GM19193 (cell line): ENCODE measurements around the gene NEK6.
A peak's percentile ranks its signal among the peaks of the same experiment; 100 is the strongest.

Source experiments
- POLR2A ChIP-seq: IDR thresholded peaks from 4 replicates; pipeline ENCODE4 v1.6.1; 2011; ENCODE audit not compliant: insufficient read depth, insufficient read length; ENCODE audit errors: extremely low read depth

Gene NEK6

GRCh38 chr9:124257844-124258606, at the start of gene NEK6:
TSS of gene NEK6 (plus strand) at chr9:124257949. CDS start at chr9:124301965, 44,016 bp downstream.
- TF ChIP-seq POLR2A, result peak; percentile 43

DNA sequence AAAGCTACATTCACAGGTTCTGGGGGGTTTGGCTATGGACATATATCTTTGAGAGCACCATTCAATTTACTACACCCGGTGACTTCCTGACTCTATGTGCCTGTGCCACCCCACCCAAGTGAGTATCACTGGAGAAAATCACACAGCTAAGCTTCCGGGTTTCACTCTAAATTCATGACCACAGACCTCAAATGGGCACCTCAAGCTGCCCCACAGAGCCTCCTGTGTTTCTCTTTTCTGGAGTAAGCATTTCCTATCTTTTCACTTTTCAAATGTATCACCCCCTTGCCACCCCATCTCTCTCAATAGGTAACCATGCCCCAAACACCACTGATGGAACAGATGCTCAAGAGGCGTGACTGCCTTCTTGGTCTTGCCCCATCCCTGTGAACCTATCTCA, 49.2 kb upstream of the NEK6 start:
- no peak for TF ChIP-seq POLR2A

GRCh38 chr9:124209279-124209678, 48.5 kb upstream of the NEK6 start:
- TF ChIP-seq POLR2A, result no peak

DNA sequence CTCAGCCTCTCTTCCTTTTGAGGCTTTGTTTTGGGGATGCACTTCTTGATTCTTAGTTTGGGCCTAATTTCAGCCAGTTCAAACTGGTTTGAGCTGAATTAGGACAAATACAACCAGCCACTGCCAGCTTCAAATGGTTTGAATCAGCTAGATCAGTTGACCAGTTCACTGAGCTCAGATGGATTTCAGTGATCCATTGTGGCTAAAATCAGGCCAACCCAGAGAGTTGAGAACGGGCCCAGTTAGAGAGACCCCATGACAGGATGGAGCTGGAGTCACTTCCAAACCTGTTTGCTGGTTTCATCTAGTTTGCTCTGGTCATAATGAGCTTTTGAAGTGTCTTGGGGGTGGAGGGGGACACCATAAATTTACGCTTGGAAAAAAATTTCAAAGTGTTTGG, 48.0 kb upstream of the NEK6 start:
- no peak for TF ChIP-seq POLR2A

DNA sequence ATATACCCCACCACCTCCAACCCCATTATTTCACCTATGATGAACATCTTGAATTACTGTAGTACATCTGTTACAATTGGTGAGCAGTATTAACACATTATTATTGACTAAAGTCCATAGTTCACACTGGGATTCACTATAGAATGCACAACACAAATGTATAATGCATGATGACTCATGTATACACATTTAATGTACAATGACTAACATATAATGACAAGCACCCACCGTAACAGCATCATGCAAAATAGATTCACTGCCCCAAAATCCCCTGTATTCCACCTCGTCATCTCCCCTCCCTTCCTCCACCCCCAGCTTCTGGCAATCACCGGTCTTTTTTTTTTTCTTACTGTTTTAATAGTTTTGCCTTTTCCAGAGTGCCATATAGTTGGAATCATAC, 47.1 kb upstream of the NEK6 start:
- no peak for TF ChIP-seq POLR2A

GRCh38 chr9:124212381-124213050, 45.2 kb upstream of the NEK6 start:
- no peak for TF ChIP-seq POLR2A

- TF ChIP-seq POLR2A, result no peak
Observed at GRCh38 chr9:124213396-124213795, 44.4 kb upstream of the NEK6 start.

DNA sequence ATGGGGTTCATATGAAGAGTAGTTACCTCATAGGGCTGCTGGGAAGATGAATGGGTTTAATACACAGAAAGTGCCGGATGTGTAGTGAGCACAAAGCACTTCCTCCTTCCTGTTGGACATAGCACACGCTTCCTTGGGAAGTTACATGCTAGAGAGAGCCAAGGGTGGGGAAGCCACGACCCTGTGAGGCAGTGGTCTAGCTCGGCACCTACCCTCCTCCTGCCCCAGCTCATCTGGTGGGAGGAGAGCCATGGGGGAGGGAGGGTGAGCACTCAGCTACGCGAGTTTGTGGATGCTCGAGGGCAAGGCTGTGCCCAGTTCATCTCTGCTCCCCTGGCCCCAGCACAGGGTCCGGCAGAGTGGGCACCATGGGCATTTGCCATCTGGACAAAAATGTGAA, 43.6 kb upstream of the NEK6 start:
- TF ChIP-seq POLR2A, result no peak

- no peak for TF ChIP-seq POLR2A
Observed at GRCh38 chr9:124214596-124215367, 43.0 kb upstream of the NEK6 start.

- TF ChIP-seq POLR2A, result no peak
Observed at GRCh38 chr9:124215368-124215910, 42.3 kb upstream of the NEK6 start.

DNA sequence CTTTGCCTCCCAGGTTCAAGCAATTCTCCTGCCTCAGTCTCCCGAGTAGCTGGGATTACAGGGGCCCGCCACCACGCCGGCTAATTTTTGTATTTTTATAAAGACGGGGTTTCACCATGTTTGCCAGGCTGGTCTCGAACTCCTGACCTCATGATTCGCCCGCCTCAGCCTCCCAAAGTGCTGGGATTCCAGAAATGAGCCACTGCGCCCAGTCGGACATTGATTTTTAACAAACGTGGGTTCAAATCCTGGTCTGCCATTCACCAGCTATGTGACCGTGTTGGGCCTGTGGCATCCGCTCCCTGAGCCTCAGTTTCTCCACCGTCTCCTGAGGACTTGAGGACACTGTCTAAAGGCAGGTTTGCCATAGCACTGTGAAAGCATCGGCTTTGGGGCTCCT, 41.8 kb upstream of the NEK6 start:
- TF ChIP-seq POLR2A, result no peak

DNA sequence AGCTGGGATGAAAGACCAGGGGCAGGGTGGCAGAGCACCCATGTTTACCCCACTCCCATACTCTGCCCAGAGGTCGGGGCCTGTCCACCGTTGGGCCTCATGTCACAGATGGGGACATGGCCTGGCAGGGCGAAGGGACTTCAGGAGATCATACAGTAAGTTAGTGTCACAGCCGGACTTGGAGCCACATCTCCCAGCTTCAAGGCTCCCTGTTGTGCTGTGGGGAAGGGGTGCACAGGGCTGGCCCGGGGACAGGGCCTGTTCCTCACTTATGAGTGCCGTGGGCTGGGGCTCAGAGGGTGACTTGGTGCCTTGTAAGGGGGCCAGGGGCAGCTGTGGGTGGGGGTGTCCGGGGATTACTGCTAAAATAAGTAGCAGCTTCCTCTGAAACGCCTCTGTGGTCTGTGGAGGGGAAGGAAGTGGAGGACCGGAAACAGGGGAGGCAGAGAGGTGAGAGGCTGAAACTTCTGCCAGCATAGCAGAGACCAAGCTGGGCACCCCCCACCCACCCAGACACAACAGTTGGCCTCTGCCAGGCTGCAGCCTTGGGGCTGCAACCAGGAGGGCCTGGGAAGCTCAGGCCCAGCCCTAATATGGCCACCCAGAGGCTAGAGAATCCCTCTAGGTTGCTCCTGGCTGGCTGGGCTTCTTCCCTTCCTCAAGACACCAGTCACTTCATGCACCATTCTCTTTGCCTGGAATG, 41.1 kb upstream of the NEK6 start:
- no peak for TF ChIP-seq POLR2A

DNA sequence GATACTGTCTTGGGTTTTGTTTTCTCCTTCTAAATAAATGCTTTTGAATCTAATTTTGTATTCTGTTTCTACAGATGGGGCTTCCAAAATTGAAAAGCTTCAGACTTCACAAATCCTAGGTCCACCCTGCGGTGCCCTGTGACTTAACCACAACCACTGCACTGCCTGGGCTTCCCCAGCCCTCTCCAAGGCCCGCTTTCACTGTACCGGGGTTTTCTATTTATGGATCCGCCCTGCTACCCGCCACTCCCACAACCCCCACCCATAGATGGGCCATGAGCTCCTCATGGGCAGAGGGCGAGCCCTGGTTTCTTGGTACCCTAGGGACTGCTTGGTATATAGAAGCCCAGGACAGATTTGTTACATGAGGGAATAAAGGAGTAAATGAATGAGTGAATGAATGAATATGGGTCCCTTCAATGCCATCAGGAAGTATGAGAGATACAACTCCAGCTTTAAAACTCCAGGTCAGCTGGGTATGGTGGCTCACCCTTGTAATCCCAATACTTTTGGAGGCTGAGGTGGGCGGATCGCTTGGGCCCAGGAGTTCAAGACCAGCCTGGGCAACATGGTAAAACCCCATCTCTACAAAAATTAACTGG, 39.8 kb upstream of the NEK6 start:
- TF ChIP-seq POLR2A, result no peak

DNA sequence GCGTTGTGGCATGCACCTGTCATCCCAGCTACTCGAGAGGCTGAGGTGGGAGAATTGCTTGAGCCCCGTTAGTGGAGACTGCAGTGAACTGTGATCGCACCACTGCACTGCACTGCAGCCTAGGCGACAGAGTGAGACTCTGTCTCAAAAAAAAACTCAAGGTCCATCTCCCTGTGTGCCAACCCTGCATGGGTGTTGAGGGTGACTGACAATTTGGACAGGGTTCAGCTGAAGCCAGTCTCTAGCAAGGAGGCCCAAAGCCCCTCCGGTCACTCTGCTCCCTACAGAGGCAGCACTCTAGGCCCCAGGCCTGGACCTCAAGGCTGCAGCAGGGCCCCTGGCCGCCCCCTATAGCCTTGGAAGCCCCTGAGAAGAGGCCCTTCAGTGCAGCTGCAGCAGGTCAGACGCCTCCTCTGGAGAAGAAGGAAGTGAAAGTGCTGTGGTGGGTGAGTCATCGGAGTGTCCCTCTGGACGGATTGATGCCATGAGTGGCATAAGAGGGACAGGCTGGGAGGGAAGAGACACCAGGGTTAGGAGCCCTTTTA, 39.2 kb upstream of the NEK6 start:
- peak; percentile 28 for TF ChIP-seq POLR2A
